ENCODE results near the gene AURKB.

GRCh38 chr17:8256291-8256690, 45.9 kb upstream of the AURKB start:
- TF ChIP-seq POLR2A (IDR thresholded peaks at IDR 0.05) (no peak), CTCF (IDR thresholded peaks at IDR 0.05) (no peak)

All from upper lobe of left lung (tissue), 4 donors.